ENCODE measurements around the gene SETSIP.

DNA sequence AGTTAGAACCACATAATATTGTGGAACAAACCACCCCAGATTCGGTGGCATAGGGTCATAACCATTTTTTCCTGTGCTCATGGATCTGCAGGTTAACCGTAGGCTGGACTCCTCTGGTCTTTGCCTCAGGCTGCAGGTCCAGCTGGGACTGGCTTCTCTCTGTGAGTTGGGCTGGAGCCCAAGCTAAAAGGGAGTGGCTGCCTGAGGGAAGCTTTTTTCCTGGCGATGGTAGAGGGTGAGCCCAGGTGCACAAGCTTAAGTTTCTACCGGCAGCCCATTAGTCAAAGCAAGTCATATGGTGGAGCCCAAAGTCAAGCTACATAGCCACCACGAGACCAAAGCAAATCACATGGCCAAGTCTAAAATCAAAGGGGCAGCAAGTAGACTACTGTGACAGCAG, 31.6 kb downstream of the SETSIP start:
- TF ChIP-seq, protein P1, sequence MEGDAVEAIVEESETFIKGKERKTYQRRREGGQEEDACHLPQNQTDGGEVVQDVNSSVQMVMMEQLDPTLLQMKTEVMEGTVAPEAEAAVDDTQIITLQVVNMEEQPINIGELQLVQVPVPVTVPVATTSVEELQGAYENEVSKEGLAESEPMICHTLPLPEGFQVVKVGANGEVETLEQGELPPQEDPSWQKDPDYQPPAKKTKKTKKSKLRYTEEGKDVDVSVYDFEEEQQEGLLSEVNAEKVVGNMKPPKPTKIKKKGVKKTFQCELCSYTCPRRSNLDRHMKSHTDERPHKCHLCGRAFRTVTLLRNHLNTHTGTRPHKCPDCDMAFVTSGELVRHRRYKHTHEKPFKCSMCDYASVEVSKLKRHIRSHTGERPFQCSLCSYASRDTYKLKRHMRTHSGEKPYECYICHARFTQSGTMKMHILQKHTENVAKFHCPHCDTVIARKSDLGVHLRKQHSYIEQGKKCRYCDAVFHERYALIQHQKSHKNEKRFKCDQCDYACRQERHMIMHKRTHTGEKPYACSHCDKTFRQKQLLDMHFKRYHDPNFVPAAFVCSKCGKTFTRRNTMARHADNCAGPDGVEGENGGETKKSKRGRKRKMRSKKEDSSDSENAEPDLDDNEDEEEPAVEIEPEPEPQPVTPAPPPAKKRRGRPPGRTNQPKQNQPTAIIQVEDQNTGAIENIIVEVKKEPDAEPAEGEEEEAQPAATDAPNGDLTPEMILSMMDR (IDR thresholded peaks at IDR 0.05; ENCODE audit: control extremely low read depth in 1 of 3, insufficient read depth in 1 of 3, low read depth in 1 of 3, low read length in 3 of 3) = no peak
- TF ChIP-seq EZH2 (IDR thresholded peaks at IDR 0.05; ENCODE audit: low read depth, low read length, severe bottlenecking) = no peak
- no peak for TF ChIP-seq RAD21 (IDR thresholded peaks at IDR 0.05 in 1 of 2, conservative IDR thresholded peaks at IDR 0.05 in 1 of 2; ENCODE audit: low read depth in 2 of 2, low read length in 2 of 2)

Data from H1 (cell line).